B cell (primary cell): ENCODE results near the gene EP400. TPM values are rescaled to one million over a fixed set of nuclear protein-coding genes. Genes with fewer than 3 reads are reported as not detected.

ENCODE experiments used
- ATAC-seq: fragments of 200-7000 bp; cut with Tn5 transposase; one replicate; pipeline ENCODE4 v1.10.0; 2021; ENCODE audit warnings: low read depth, mild to moderate bottlenecking, moderate number of reproducible peaks, moderate library complexity
- CTCF ChIA-PET: fragments of 350-600 bp; sonication (Branson Sonifier 250); formaldehyde crosslinking; loops from one replicate; lab custom pipeline; 2021; ENCODE audit warnings: antibody characterized with exemption, inconsistent platforms; lab: Charles Lee
- POLR2A ChIA-PET: fragments of 350-600 bp; sonication (Branson Sonifier 250); formaldehyde crosslinking; loops from one replicate; lab custom pipeline; 2021; ENCODE audit warnings: antibody characterized with exemption; lab: Charles Lee
- DNase-seq: peaks from one replicate; pipeline ENCODE4 v3.0.0; 2013
- H2AFZ ChIP-seq: 2 replicates; pipeline ENCODE4 v1.6.1; 2012; ENCODE audit warnings: mild to moderate bottlenecking, low read depth, low read length; ENCODE audit not compliant: insufficient read depth, poor library complexity, severe bottlenecking
- H3K27ac ChIP-seq, 2 donors: 1 replicate in 1 of 2; 2 replicates in 1 of 2; pipeline ENCODE4 v1.5.1; 2012 to 2013; ENCODE audit warnings: low read length in 2 of 2, mild to moderate bottlenecking in 2 of 2, moderate library complexity in 1 of 2
- H3K27me3 ChIP-seq, 4 experiments: fragments of 200-600 bp in 1 of 4; sonication (generic) in 1 of 4; replicated peaks in 1 of 4; 1 replicate in 2 of 4; 2 replicates in 2 of 4; pipeline versions ENCODE4 v1.6.1 to v1.7.0; 2013 to 2016; ENCODE audit warnings: low read length in 3 of 4, mild to moderate bottlenecking in 2 of 4, mixed read lengths in 1 of 4, moderate library complexity in 1 of 4; ENCODE audit not compliant: insufficient read depth in 4 of 4, control insufficient read depth in 3 of 4; ENCODE audit errors: control extremely low read depth in 1 of 4
- H3K36me3 ChIP-seq, 2 experiments: replicated peaks in 1 of 2; 1 replicate in 1 of 2; 2 replicates in 1 of 2; pipeline versions ENCODE4 v1.6.1 to v1.7.1; 2013; ENCODE audit warnings: low read length in 1 of 2; ENCODE audit not compliant: insufficient read depth in 2 of 2, control insufficient read depth in 1 of 2; ENCODE audit errors: control extremely low read depth in 1 of 2, extremely low read depth in 1 of 2
- H3K4me1 ChIP-seq, 2 donors: fragments of 200-600 bp in 1 of 2; sonication (generic) in 1 of 2; 1 replicate in 1 of 2; 2 replicates in 1 of 2; pipeline versions ENCODE4 v1.5.1 to v1.6.1; 2013 to 2017; ENCODE audit warnings: low read length in 2 of 2; ENCODE audit not compliant: control insufficient read depth in 2 of 2, insufficient read depth in 2 of 2
- H3K4me2 ChIP-seq: replicated peaks from 2 replicates; pipeline ENCODE3; 2012; ENCODE audit warnings: mild to moderate bottlenecking, low read depth, low read length; ENCODE audit not compliant: poor library complexity, severe bottlenecking
- H3K4me3 ChIP-seq, 5 experiments: fragments of 200-600 bp in 1 of 5; sonication (generic) in 1 of 5; 1 replicate in 3 of 5; 2 replicates in 2 of 5; pipeline versions ENCODE4 v1.5.1 to v1.7.0; 2011 to 2016; ENCODE audit warnings: low read length in 4 of 5, mild to moderate bottlenecking in 4 of 5, low read depth in 2 of 5, control low read depth in 1 of 5, moderate library complexity in 1 of 5; ENCODE audit not compliant: insufficient read depth in 1 of 5; ENCODE audit errors: control extremely low read depth in 1 of 5, extremely low read depth in 1 of 5
- H3K79me2 ChIP-seq: fragments of 200-600 bp; sonication (generic); one replicate; pipeline ENCODE4 v1.6.0; 2016; ENCODE audit warnings: low read length; ENCODE audit not compliant: control insufficient read depth, insufficient read depth
- H3K9ac ChIP-seq: fragments of 200-600 bp; sonication (generic); 2 replicates; pipeline ENCODE4 v1.6.1; 2017; ENCODE audit warnings: mild to moderate bottlenecking, low read length, moderate library complexity
- H3K9me3 ChIP-seq, 3 donors: one replicate each; pipeline versions ENCODE4 v1.6.1 to v1.7.1; 2013; ENCODE audit warnings: low read length in 2 of 3; ENCODE audit not compliant: control insufficient read depth in 2 of 3, insufficient read depth in 1 of 3; ENCODE audit errors: control extremely low read depth in 1 of 3
- H4K20me1 ChIP-seq: 2 replicates; pipeline ENCODE4 v1.6.0; 2012; ENCODE audit warnings: mild to moderate bottlenecking, low read length; ENCODE audit not compliant: insufficient read depth, control insufficient read depth, poor library complexity, severe bottlenecking
- H3K27ac Mint-ChIP-seq: one replicate; pipeline ENCODE4 v1.8.0; 2021; ENCODE audit warnings: mixed read lengths
- H3K27me3 Mint-ChIP-seq: one replicate; pipeline ENCODE4 v1.8.0; 2021; ENCODE audit warnings: mixed read lengths
- H3K4me1 Mint-ChIP-seq: one replicate; pipeline ENCODE4 v1.8.0; 2021; ENCODE audit warnings: mixed read lengths
- H3K4me3 Mint-ChIP-seq: one replicate; pipeline ENCODE4 v1.8.0; 2021; ENCODE audit warnings: mixed read lengths
- H3K9me3 Mint-ChIP-seq: one replicate; pipeline ENCODE4 v1.8.0; 2022; ENCODE audit warnings: mixed read lengths; ENCODE audit not compliant: insufficient read depth
- CTCF ChIP-seq: fragments of 200-600 bp; IDR thresholded peaks from one replicate; pipeline ENCODE4 v1.8.0; 2022; ENCODE audit warnings: antibody characterized with exemption, mild to moderate bottlenecking
- EZH2 ChIP-seq: IDR thresholded peaks from 2 replicates; pipeline ENCODE4 v1.6.1; 2012; ENCODE audit warnings: borderline replicate concordance, low read depth, mild to moderate bottlenecking, moderate library complexity, low read length; ENCODE audit not compliant: insufficient read depth, poor library complexity, severe bottlenecking
- WGBS: methylation state at CpG from one replicate; pipeline ENCODE4 v1.1.5; 2013; ENCODE audit warnings: missing lambda C conversion rate; ENCODE audit not compliant: insufficient coverage; 5-methylcytosine and 5-hydroxymethylcytosine counted together
- intact Hi-C: fragments of 100-400 bp; cut with micrococcal nuclease; formaldehyde crosslinking; loops from one replicate; pipeline ENCODE4 v1.10.0; 2022
- polyA plus RNA-seq: library from polyadenylated mRNA; depleted of rRNA; stranded (reverse); fragments of >200 nt; gene quantifications from 2 replicates; pipeline ENCODE4 v1.2.3, GENCODE V29; 2012
- total RNA-seq, 2 donors: library from RNA; stranded (reverse); fragments of 120-200 nt in 1 of 2; gene quantifications; 1 replicate in 1 of 2; 2 replicates in 1 of 2; pipeline versions ENCODE4 v1.2.3 to v1.2.4, GENCODE V29; 2013 to 2022

Gene EP400
- total and polyA plus RNA-seq, 2 donors (not counting 1 experiment from before 2014, with no cell fraction given): 17.3 to 82.2 TPM

- no peaks in the 10 kb centered on the region for H3K9me3 ChIP-seq
- no peaks in the 10 kb centered on the region for H3K4me1 Mint-ChIP-seq
These were observed 75.8 kb downstream of the EP400 start for GRCh38 chr12:132025526-132025925.

More at GRCh38 chr12:132025526-132025925, 75.8 kb downstream of the EP400 start:
- DNase-seq (no peak), ATAC-seq (no peak)
- Histone ChIP-seq H2AFZ (no peak overlapping the region), H3K4me1 (no peaks in the 10 kb centered on the region), H3K9ac (no peak overlapping the region), H3K27ac (no peak overlapping the region), H3K4me3 (no peak overlapping the region), H3K27me3 (no peaks in the 10 kb centered on the region), H3K4me2 (no peak overlapping the region), H3K36me3 (peaks cover 6 to 71% of the 10 kb centered on the region in 2 experiments), H3K79me2 (peaks cover 6% of the 10 kb centered on the region), H4K20me1 (no peaks in the 10 kb centered on the region)
- Mint-ChIP-seq H3K27me3 (no peaks in the 10 kb centered on the region), H3K9me3 (no peaks in the 10 kb centered on the region), H3K27ac (no peak overlapping the region), H3K4me3 (no peak overlapping the region)
- WGBS: 98% methylated on average over 5 of the region's 14 CpGs
- no peak for TF ChIP-seq EZH2
- TF ChIP-seq CTCF: no peak
- ChIA-PET CTCF (no interaction called here), POLR2A (no interaction called here)
- intact Hi-C loops: no loop called here
